Kidney (tissue), 14 donors: ENCODE measurements around the gene AP3B2. TPM values are rescaled to one million over a fixed set of nuclear protein-coding genes. Genes with fewer than 3 reads are reported as not detected.
A peak's percentile ranks its signal among the peaks of the same experiment; 100 is the strongest.

Experiments
- DNase-seq, 5 donors: peaks; one replicate each; pipeline ENCODE4 v3.0.0-alpha.2; 2013 to 2020
- FAIRE-seq: peaks from 2 replicates; lab custom pipeline; 2012; peaks lifted over from hg19 to GRCh38; lab: Jason Lieb, UNC
- H3K27ac ChIP-seq, 2 donors: one replicate each; pipeline ENCODE4 v1.7.0; 2013; ENCODE audit warnings: low read depth in 2 of 2, low read length in 2 of 2, inconsistent platforms in 1 of 2
- H3K27me3 ChIP-seq: one replicate; pipeline ENCODE4 v1.7.1; 2013; ENCODE audit warnings: low read length, inconsistent platforms; ENCODE audit not compliant: control insufficient read depth, insufficient read depth
- H3K36me3 ChIP-seq, 3 donors: one replicate each; pipeline versions ENCODE4 v1.7.0 to v1.7.1; 2013; ENCODE audit warnings: low read length in 3 of 3, control low read depth in 1 of 3, inconsistent platforms in 1 of 3; ENCODE audit not compliant: insufficient read depth in 3 of 3, control insufficient read depth in 2 of 3
- H3K4me1 ChIP-seq, 3 donors: one replicate each; pipeline versions ENCODE4 v1.7.0 to v1.7.1; 2013; ENCODE audit warnings: low read length in 3 of 3, inconsistent platforms in 1 of 3, low read depth in 1 of 3; ENCODE audit not compliant: control insufficient read depth in 2 of 3, insufficient read depth in 2 of 3
- H3K4me3 ChIP-seq, 3 donors: one replicate each; pipeline versions ENCODE4 v1.7.0 to v1.8.1; 2013; ENCODE audit warnings: low read length in 3 of 3, control low read depth in 1 of 3, inconsistent platforms in 1 of 3
- H3K9ac ChIP-seq, 3 donors: one replicate each; pipeline versions ENCODE4 v1.7.0 to v1.7.1; 2013; ENCODE audit warnings: low read length in 3 of 3, control low read depth in 1 of 3, inconsistent platforms in 1 of 3
- H3K9me3 ChIP-seq, 3 donors: one replicate each; pipeline versions ENCODE4 v1.7.0 to v1.7.1; 2013; ENCODE audit warnings: low read length in 3 of 3, control low read depth in 1 of 3, inconsistent platforms in 1 of 3; ENCODE audit not compliant: control insufficient read depth in 2 of 3, insufficient read depth in 1 of 3
- CTCF ChIP-seq: IDR thresholded peaks from 3 replicates; pipeline ENCODE4 v1.5.1; 2012; ENCODE audit warnings: mild to moderate bottlenecking, moderate library complexity, borderline replicate concordance; ENCODE audit not compliant: insufficient read depth; ENCODE audit errors: extremely low read depth
- intact Hi-C: fragments of 100-400 bp; cut with DNase I; formaldehyde crosslinking; loops from one replicate; pipeline ENCODE4 v1.11.1; 2022
- polyA plus RNA-seq: library from polyadenylated mRNA; stranded (reverse); fragments of 350-450 nt; fragmentation: Illumina TruSeq; extraction: RNeasy Lipid Tissue Mini Kit (QIAGEN cat#74804); gene quantifications from one replicate; pipeline ENCODE4 v1.2.3, GENCODE V29; 2014; ENCODE audit warnings: low read depth, low replicate concordance; ENCODE audit not compliant: insufficient read depth
- total RNA-seq: library from RNA; stranded (reverse); fragmentation: NEBNext Ultra II Directional; extraction: Animal tissue kit (Norgen Biotek cat#: 25700); gene quantifications from one replicate; pipeline ENCODE4 v1.2.1, GENCODE V29; 2021
- donor health status: control.
- donor health status: control.
- donor health status: control.
- donor health status: control.
- donor health status: control.
- donor health status: DM: yes; HTN: yes; CAD: no.
- donor health status: Normal renal cell carcinoma (clear cell type).

AP3B2 gene
- total and polyA plus RNA-seq, 2 donors from 2014 or later: 1.8 to 4.7 TPM

GRCh38 chr15:82680200-82681102 is 29.2 kb downstream of the AP3B2 start:
- Histone ChIP-seq H3K4me3 (peak overlapping the region; percentile 36 to 77 (median 56)), H3K9me3 (no peaks in the 10 kb centered on the region), H3K9ac (peak overlapping the region in 2 of 3 donors; percentile 22 to 61), H3K27ac (no peak overlapping the region), H3K4me1 (no peaks in the 10 kb centered on the region), H3K27me3 (peaks cover 5% of the 10 kb centered on the region), H3K36me3 (no peaks in the 10 kb centered on the region)
- DNase-seq (peak; percentile 90 to 93 (median 92)), FAIRE-seq (no peak)
- intact Hi-C loops: no loop called here
- TF ChIP-seq CTCF: peak; percentile 11

GRCh38 chr15:82679626-82680199 is 30.0 kb downstream of the AP3B2 start:
- Histone ChIP-seq H3K27me3 (peaks cover 5% of the 10 kb centered on the region), H3K36me3 (no peaks in the 10 kb centered on the region), H3K4me1 (no peaks in the 10 kb centered on the region), H3K9me3 (no peaks in the 10 kb centered on the region), H3K9ac (no peak overlapping the region), H3K27ac (no peak overlapping the region), H3K4me3 (peak overlapping the region in 2 of 3 donors; percentile 55 to 56)
- no peak for FAIRE-seq
- intact Hi-C loops: no loop called here
- peak in 1 of 5 donors; percentile 35 for DNase-seq
- TF ChIP-seq CTCF: no peak

GRCh38 chr15:82677720-82678323 is 31.9 kb downstream of the AP3B2 start:
- FAIRE-seq (no peak), DNase-seq (no peak)
- intact Hi-C loops: no loop called here
- Histone ChIP-seq H3K4me3 (no peak overlapping the region), H3K27me3 (peaks cover 5% of the 10 kb centered on the region), H3K9me3 (no peaks in the 10 kb centered on the region), H3K36me3 (no peaks in the 10 kb centered on the region), H3K4me1 (no peaks in the 10 kb centered on the region), H3K27ac (no peak overlapping the region), H3K9ac (no peak overlapping the region)
- TF ChIP-seq CTCF: no peak
